Measurements from ENCODE around the gene PRSS3.
"Not testable (repeated sequence)": the region's sequence is repeated elsewhere in the genome, so short reads cannot be mapped to it uniquely, and the experiment has no call there.

The PRSS3 gene

GRCh38 chr9:33795281-33795680 is at the start of gene PRSS3:
TSS of gene PRSS3 (plus strand) at chr9:33795561. CDS start at chr9:33795574, 13 bp downstream.
- DNase-seq (ENCODE audit: low read depth in 1 of 2, low spot score in 1 of 2): no peak

- DNase-seq (ENCODE audit: low read depth in 1 of 2, low spot score in 1 of 2): no peak
These were observed 46.6 kb upstream of the PRSS3 start for GRCh38 chr9:33748633-33749304.

GRCh38 chr9:33749305-33749654 is 46.1 kb upstream of the PRSS3 start:
- not testable (repeated sequence) for DNase-seq (ENCODE audit: low read depth in 1 of 2, low spot score in 1 of 2)

GRCh38 chr9:33750307-33750838 is 45.0 kb upstream of the PRSS3 start:
- DNase-seq (ENCODE audit: low read depth in 1 of 2, low spot score in 1 of 2): no peak

- DNase-seq (ENCODE audit: low read depth in 1 of 2, low spot score in 1 of 2): no peak
These were observed 44.5 kb upstream of the PRSS3 start for GRCh38 chr9:33750839-33751339.

- no peak for DNase-seq (ENCODE audit: low read depth in 1 of 2, low spot score in 1 of 2)
These were observed 43.7 kb upstream of the PRSS3 start for GRCh38 chr9:33751536-33752129.

GRCh38 chr9:33752130-33752637 is 43.2 kb upstream of the PRSS3 start:
- no peak for DNase-seq (ENCODE audit: low read depth in 1 of 2, low spot score in 1 of 2)

- not testable (repeated sequence) for DNase-seq (ENCODE audit: low read depth in 1 of 2, low spot score in 1 of 2)
These were observed 42.6 kb upstream of the PRSS3 start for GRCh38 chr9:33752789-33753188.

GRCh38 chr9:33759648-33760047 is 35.7 kb upstream of the PRSS3 start:
- DNase-seq (ENCODE audit: low read depth in 1 of 2, low spot score in 1 of 2): not testable (repeated sequence)

- DNase-seq (ENCODE audit: low read depth in 1 of 2, low spot score in 1 of 2): no peak
These were observed 33.0 kb upstream of the PRSS3 start for GRCh38 chr9:33762343-33762742.

GRCh38 chr9:33763709-33764108 is 31.7 kb upstream of the PRSS3 start:
- not testable (repeated sequence) for DNase-seq (ENCODE audit: low read depth in 1 of 2, low spot score in 1 of 2)

- no peak for DNase-seq (ENCODE audit: low read depth in 1 of 2, low spot score in 1 of 2)
These were observed 29.9 kb upstream of the PRSS3 start for GRCh38 chr9:33765411-33765810.

- not testable (repeated sequence) for DNase-seq (ENCODE audit: low read depth in 1 of 2, low spot score in 1 of 2)
These were observed 25.0 kb upstream of the PRSS3 start for GRCh38 chr9:33770156-33770880.

GRCh38 chr9:33773135-33773534 is 22.2 kb upstream of the PRSS3 start:
- DNase-seq (ENCODE audit: low read depth in 1 of 2, low spot score in 1 of 2): not testable (repeated sequence)

- not testable (repeated sequence) for DNase-seq (ENCODE audit: low read depth in 1 of 2, low spot score in 1 of 2)
These were observed 21.2 kb upstream of the PRSS3 start for GRCh38 chr9:33774074-33774659.

GRCh38 chr9:33776578-33776977 is 18.8 kb upstream of the PRSS3 start:
- no peak for DNase-seq (ENCODE audit: low read depth in 1 of 2, low spot score in 1 of 2)

- peak; percentile 8 to 30 for DNase-seq (ENCODE audit: low read depth in 1 of 2, low spot score in 1 of 2)
These were observed 16.5 kb upstream of the PRSS3 start for GRCh38 chr9:33778700-33779351.

GRCh38 chr9:33780276-33780675 is 15.1 kb upstream of the PRSS3 start:
- DNase-seq (ENCODE audit: low read depth in 1 of 2, low spot score in 1 of 2): no peak

- DNase-seq (ENCODE audit: low read depth in 1 of 2, low spot score in 1 of 2): no peak
These were observed 13.6 kb upstream of the PRSS3 start for GRCh38 chr9:33781736-33782135.

- no peak for DNase-seq (ENCODE audit: low read depth in 1 of 2, low spot score in 1 of 2)
These were observed 12.8 kb upstream of the PRSS3 start for GRCh38 chr9:33782395-33783152.

All from activated CD4-positive, alpha-beta T cell treated with anti-CD3 and anti-CD28 coated beads, Interleukin-2, amount 50 U/mL, for 24 hours (primary cell).